Peyer's patch (tissue), 4 donors: ENCODE measurements around the gene TTC27.

Source experiments
- CTCF ChIP-seq, 6 experiments: fragments of 450-650 bp in 4 of 6; fragments of 200-600 bp in 2 of 6; sonication (generic) in 1 of 6; IDR thresholded peaks; one replicate each; pipeline ENCODE4 v1.5.1; 2017 to 2019; ENCODE audit warnings: antibody characterized with exemption in 6 of 6, mild to moderate bottlenecking in 3 of 6, moderate library complexity in 1 of 6
- POLR2A ChIP-seq, 2 donors: fragments of 450-650 bp; IDR thresholded peaks; one replicate each; pipeline ENCODE4 v1.5.1; 2017; ENCODE audit warnings: antibody characterized with exemption in 2 of 2, mild to moderate bottlenecking in 2 of 2, moderate library complexity in 2 of 2

- TF ChIP-seq CTCF (IDR thresholded peaks at IDR 0.05) (no peak), POLR2A (IDR thresholded peaks at IDR 0.05) (no peak)
These were observed 160.3 kb downstream of the TTC27 start for GRCh38 chr2:32788114-32788513.
